Astrocyte (in vitro differentiated cells and primary cell): Measurements from ENCODE around the gene PPP4C.

Experiments
- EZH2 ChIP-seq: IDR thresholded peaks from 2 replicates; pipeline ENCODE4 v1.6.1; 2012; ENCODE audit warnings: mild to moderate bottlenecking, low read length, inconsistent platforms; ENCODE audit not compliant: insufficient read depth
- TF ChIP-seq, protein P1 (sequence below): IDR thresholded peaks from 2 replicates; pipeline ENCODE4 v1.5.1; 2011; ENCODE audit warnings: low read depth, mild to moderate bottlenecking, inconsistent platforms, low read length, moderate library complexity; ENCODE audit not compliant: insufficient read depth

DNA sequence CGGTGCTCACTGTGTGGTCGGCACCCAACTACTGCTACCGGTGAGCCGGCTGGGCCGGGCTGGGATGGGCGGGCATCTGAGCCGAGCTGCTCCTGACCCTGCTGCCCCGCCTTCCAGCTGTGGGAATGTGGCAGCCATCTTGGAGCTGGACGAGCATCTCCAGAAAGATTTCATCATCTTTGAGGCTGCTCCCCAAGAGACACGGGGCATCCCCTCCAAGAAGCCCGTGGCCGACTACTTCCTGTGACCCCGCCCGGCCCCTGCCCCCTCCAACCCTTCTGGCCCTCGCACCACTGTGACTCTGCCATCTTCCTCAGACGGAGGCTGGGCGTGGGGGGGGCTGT, 9.0 kb downstream of the PPP4C start:
- no peak for TF ChIP-seq EZH2
- TF ChIP-seq, protein P1, sequence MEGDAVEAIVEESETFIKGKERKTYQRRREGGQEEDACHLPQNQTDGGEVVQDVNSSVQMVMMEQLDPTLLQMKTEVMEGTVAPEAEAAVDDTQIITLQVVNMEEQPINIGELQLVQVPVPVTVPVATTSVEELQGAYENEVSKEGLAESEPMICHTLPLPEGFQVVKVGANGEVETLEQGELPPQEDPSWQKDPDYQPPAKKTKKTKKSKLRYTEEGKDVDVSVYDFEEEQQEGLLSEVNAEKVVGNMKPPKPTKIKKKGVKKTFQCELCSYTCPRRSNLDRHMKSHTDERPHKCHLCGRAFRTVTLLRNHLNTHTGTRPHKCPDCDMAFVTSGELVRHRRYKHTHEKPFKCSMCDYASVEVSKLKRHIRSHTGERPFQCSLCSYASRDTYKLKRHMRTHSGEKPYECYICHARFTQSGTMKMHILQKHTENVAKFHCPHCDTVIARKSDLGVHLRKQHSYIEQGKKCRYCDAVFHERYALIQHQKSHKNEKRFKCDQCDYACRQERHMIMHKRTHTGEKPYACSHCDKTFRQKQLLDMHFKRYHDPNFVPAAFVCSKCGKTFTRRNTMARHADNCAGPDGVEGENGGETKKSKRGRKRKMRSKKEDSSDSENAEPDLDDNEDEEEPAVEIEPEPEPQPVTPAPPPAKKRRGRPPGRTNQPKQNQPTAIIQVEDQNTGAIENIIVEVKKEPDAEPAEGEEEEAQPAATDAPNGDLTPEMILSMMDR: no peak
